Iris pigment epithelial cell (primary cell): ENCODE measurements around the gene TCEAL3.
"Not testable (repeated sequence)": the region's sequence is repeated elsewhere in the genome, so short reads cannot be mapped to it uniquely, and the experiment has no call there.

Experiments used
- DNase-seq: peaks from one replicate; pipeline ENCODE4 v3.0.0-alpha.2; 2011; ENCODE audit warnings: low read depth

Gene TCEAL3

DNA sequence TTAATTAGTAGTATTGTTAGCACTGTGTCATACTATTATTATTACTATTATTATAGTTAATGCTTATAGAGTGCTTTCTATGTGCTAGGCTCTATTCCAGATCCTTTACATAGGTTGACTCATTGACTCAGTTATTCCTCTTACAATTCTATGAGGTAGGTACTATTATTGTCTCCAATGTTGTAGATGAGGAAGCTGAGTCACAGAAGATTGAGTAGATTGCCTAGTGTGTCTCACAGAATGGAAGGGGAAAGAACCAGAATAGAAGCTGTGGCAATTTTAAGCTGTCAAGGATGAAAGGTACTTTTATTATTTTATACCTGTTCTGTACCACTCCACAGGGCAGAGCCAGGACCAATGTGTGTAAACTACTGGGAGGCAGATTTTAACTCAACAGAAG is 19.1 kb downstream of the TCEAL3 start:
- peak; percentile 47 for DNase-seq

DNA sequence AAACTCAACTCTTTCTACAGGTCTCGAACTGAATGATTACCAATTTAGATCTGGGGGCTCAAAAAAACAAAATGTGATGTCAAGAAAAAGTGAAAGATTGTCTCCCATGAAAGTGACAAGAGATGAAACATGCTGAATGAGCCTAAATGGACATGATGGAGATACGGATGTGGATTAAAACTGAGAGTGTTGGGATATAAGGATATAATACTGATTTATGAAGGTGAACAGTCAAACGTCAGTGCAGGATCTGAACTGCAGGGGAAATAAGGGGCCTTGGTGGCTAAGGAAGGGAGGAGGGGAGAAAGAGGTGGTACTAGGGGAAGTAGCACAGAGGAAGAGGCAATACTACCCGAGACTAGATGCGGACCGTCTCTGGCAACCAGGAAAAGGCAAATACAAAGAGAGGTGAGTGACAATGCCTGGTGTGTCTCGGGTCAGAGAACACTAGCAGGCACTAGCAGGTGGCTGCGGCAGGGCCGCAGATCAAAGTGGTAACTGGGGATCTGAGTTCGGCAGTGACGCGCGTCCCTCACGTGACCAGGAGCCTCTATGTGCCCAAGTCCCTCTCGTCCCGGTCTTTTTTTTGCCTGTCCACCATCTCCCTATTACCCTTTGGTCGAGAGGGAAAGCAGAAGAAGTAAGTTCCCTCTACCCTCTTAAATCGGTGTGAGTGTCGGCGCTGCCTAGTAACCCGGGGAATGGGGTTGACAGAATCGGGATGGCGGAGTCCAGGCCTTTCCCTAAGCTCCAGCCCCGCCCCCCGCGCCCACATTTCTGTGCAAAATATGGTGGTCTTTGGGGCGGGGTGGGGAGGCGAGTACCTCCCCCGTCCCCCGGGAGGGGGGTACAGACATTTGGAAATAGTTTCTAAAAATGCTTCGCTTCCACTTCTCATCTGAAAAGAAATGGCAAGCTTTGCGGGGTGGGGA is 20.9 kb downstream of the TCEAL3 start, which contains the start of gene TCEAL1:
Gene TCEAL1 (plus strand): TSS at position 590 of the 932 bp plus-strand sequence. CDS start 942 bp downstream, outside the sequence.
- DNase-seq = peak; percentile 31

DNA sequence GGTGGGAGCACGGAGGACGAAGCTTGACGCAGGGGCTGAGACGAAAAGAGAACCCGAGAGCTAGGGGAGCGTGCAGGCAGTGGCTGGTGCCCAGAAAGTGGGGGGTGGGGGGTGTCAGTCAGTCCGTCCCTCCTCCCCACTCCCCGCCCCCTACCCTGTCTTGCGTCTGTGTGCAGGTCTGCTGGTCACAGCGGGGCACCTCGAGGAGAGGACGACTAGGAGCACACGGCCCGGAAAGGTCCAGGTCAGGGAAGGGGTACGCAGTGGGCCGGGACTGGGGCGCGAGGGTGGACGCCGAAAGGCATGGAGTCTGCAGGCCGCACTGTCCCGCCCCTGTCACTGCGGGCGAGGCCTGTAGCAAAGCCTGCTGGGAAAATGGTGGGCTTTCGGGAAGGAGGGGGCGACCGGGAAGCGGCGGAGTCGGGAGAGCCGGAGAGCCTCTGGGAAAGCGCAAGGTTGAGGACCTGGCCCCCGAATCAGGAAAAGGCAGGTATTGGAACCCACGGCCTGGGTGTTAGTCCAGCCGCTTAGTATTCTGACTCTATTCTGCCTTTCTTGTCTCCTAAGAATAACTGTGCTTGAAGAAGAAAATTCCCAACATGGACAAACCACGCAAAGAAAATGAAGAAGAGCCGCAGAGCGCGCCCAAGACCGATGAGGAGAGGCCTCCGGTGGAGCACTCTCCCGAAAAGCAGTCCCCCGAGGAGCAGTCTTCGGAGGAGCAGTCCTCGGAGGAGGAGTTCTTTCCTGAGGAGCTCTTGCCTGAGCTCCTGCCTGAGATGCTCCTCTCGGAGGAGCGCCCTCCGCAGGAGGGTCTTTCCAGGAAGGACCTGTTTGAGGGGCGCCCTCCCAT is 21.8 kb downstream of the TCEAL3 start:
- peak; percentile 62 for DNase-seq

DNA sequence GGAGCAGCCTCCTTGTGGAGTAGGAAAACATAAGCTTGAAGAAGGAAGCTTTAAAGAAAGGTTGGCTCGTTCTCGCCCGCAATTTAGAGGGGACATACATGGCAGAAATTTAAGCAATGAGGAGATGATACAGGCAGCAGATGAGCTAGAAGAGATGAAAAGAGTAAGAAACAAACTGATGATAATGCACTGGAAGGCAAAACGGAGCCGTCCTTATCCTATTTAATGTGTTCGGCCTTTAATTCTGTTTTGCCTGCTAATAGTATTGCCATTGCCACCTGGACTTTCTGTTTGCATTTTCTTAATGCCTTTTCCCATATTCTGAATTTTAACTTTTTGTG is 22.4 kb downstream of the TCEAL3 start:
- no peak for DNase-seq

DNA sequence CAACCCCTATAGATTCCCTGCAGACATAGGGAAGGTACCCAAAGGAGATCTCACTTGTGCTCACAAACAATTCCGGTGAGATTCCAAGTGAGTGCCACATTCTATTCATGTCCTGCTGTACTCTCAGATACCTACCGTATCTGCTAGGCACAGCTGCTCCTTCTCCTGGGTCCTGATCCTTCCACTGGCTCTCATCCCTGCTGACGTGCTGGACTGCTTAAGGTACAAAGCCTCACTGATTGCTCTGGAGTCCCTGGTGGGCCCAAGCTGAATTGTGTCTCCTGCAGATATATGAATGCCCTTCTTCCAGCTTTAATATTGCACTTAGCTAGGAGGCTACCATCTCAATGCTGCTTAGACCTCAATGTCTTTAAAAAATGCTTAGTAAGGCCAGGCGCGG is 23.4 kb downstream of the TCEAL3 start:
- DNase-seq = no peak

DNA sequence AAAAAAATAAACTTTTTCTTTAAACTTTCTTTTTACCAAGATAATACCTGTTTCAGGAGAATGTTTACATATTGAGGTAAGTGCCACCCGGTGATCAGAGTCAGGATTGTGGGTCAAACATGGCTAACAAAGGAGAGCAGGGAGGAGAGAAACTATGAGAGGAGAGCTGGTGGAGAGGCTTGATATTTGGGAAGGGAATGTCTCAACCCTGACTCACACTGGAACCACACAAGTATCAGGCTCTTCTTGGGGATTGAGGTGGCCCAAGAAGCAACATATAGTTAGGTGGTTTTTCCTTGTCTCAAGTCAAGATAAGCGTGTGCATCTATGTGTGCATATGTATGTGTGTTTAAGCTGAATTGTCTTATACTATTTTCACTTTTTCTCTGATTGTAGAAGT is 27.7 kb downstream of the TCEAL3 start:
- DNase-seq = no peak

DNA sequence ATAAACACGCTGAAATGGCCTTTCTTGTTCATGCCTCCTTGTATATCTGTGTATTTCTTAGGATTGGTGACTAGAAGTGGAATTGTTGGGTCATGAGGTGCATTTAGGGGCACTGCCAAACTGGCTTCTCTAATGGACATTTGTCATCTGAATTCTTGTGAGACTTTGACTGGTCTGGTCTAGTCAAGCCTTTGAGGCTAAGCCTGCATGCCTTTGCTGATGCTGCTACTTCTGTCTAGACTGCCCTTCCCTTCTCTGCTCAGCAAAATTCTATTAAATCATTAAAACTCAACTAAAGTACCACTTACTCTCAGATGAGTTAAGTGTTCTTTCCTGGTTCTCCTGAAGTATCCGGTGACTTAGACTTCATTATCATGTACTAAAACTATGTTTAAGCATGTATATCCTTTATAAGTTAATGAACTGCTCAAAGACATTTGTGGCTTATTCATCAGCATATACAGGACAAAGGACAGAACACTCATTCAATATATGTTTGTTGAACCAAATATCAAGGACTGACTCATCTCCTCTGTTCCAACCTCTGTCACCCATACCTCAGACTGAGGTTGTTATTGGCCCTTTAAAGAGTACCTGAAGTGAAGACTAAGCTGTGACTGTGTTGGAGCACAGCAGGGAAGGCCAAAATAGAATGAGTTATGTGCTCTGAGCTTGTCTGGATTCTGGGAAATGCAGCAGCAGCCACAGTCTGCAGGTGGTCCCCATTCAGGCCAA is 30.0 kb downstream of the TCEAL3 start:
- no peak for DNase-seq

DNA sequence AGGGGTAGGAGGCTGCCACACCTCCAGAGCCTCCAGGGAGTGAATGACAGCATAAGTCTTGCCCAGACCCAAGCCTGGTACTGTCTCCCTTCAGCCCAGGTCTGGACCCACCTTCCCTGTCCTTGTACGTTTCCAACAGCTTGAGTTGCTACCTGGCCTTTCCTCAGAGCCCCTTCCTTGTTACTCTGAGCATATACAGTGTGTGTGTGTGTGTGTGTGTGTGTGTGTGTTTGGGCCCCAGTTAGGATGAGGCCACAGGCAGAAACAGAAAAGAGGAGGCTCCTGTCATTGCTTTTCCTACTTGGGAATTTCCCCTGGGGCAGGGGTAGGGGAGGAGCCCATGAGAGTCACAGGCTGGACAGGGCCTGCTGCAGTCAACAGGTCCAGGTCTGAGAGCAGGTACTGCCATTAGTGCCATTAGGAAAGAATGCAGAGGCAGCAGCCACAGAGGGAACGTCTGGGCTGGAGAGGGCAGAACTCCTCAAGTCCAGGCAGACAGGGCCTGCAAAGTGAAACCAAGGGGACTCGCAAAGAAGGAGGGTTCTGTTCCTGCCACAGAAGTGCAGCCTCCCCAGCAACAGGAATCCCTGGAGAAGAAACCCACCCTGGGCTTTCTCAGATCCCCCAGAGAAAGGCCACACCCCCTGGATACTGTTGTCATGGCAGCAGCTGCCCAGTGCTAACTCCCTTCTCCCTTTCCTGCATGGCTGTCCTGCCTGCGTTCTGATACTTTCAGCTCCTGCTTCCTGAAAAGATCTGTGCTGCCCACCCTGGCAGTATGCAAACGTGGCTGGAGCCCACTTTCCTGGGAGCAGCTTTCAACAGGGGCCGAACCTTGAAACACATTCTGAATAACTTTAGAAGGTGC is 30.9 kb downstream of the TCEAL3 start:
- DNase-seq = not testable (repeated sequence)

DNA sequence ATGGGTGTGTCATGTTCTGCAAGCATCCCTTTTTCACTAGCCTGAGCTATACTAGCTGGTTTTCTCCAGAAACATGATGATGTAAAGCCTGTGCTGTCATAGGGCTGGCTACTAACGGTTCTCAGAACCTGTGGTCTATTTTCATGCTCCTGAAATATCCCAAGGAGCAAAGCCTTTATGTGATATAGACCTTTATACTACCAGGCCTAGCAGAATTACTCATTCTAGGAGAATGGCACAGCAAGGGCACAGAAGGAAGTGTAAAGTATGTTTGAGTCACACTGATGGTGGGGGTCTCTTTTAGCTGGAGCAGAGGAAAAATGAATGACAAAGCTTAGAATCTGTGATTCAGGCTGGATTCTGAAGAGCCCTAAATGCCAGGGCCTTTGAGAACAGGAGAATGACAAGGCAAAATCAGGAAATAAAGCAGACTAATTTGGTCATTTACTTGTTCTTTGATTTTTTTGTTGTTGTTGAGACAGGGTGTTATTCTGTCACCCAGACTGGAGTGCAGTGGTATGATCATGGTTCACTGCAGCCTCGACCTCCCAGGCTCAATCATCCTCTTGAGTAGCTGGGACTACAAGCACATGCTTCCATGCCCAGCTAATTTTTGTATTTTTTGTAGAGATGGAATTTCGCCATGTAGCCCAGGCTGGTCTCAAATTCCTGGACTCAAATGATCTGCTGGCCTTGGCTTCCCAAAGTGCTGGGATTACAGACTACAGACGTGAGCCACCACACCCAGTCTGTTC is 32.8 kb downstream of the TCEAL3 start:
- DNase-seq = peak; percentile 53

DNA sequence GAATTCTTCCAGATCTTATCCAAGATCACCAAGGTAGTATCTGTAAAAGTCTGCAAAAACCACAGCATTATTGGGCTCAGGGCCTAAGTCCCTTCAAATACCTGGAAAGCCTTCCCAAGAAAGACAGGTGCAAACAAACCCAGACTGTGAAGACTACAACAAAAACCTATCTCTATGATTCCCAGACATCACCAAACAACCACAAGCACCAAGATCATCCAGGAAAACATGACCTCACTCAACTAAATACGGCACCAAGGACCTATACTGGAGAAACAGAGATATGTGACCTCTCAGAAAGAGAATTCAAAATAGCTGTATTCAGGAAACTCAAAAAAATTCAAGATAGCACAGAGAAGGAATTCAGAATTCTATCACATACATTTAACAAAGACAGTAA is 36.4 kb downstream of the TCEAL3 start:
- no peak for DNase-seq

DNA sequence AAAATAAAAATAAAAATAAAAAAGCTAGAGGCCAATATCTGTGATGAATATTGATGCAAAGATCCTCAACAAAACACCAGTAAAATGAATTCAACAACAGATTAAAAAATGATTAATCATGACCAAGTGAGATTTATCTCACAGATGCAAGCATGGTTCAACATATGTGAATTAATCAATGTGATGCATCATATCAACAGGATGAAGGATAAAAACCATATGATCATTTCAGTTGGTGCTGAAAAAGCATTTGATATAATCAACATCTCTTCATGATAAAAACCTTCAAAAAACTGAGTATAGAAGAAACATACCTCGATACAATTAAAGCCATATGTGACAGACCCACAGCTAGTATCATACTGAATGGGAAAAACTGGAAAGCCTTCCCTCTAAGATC is 39.9 kb downstream of the TCEAL3 start:
- no peak for DNase-seq

DNA sequence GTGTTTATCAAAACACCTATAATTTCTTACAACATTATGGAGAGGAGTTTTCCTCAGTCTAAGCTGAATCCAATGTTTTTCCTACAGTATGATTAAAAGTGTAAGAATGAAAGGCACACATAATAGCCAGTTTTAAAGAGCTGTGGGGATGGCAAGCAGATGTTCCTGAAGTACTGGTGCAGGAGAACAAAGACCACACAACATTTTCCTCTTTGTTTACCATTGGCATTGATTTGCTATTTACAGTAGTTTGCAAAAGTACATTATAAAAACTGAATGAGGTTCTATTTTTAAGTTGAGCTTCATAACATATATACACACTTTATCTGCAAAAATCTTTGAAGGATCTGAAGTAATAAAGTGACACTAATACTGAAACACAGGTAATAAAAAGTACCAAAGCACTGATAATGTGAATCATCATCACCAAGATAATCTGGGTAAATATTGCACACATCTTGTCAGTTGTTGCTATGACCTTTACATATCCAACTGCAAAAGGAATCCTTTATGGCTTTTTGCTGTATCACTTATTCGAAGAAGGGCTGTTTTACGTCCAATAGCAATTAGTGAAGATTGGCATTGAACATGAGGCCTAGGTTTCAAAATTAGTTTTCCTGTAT is 43.5 kb downstream of the TCEAL3 start:
- no peak for DNase-seq

DNA sequence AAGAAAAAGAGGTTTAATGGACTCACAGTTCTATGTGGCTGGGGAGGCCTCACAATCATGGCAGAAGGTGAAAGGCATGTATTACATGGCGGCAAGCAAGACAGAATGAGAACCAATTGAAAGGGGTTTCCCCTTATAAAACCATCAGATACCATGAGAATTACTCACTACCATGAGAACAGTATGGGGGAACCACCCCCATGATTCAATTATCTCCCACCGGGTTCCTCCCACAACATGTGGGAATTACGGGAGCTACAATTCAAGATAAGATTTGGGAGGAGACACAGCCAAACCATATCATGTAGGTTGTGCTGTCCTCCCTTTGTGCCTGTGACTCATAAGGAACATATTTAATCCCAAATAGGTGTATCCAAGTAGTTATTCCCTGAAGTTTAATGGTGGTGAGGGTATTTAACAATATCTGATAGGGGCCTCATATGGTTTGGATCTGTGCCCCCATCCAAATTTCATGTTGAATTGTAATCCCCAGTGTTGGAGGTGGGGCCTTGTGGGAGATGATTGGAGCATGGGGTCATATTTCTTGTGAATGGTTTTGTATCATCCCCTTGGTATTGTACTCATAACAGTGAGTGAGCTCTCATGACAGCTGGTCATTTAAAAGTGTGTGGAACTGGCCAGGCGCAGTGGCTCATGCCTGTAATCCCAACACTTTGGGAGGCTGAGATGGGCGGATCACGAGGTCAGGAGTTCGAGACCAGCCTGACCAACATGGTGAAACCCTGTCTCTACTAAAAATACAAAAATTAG is 47.7 kb downstream of the TCEAL3 start:
- not testable (repeated sequence) for DNase-seq

DNA sequence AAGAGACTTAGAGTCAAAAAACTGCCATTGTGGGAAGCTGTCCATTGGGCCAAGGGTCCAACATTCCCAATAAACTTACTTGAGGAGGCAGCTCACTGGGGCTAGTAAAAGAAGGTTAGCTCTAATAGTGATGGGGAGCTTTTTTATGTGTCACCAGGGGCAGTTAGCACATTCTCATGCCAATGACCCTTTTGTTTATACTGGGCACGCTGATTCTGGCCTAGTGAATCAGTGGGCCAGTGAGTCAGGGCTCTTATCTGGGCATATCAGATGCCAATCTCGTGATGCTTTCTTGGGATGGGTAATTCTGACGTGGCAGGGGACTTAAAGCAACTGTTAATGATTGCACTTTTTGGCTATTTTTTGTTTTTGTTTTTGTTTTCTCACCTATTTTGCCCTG is 48.9 kb downstream of the TCEAL3 start:
- DNase-seq = peak; percentile 58

DNA sequence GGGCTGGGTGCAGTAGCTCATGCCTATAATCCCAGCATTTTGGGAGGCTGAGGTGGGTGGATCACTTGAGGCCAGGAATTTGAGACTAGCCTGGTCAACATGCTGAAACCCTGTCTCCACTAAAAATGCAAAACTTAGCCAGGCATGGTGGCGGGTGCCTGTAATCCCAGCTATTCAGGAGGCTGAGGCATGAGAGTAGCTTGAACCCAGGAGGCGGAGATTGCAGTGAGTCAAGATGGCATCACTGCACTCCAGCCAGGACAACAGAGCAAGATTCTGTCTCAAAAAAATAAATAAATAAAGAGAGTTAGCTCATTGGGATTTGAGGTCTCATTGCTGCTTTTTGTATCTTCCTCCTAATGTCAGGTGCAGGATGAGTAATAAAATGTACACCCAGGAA is 49.3 kb downstream of the TCEAL3 start:
- DNase-seq = not testable (repeated sequence)

DNA sequence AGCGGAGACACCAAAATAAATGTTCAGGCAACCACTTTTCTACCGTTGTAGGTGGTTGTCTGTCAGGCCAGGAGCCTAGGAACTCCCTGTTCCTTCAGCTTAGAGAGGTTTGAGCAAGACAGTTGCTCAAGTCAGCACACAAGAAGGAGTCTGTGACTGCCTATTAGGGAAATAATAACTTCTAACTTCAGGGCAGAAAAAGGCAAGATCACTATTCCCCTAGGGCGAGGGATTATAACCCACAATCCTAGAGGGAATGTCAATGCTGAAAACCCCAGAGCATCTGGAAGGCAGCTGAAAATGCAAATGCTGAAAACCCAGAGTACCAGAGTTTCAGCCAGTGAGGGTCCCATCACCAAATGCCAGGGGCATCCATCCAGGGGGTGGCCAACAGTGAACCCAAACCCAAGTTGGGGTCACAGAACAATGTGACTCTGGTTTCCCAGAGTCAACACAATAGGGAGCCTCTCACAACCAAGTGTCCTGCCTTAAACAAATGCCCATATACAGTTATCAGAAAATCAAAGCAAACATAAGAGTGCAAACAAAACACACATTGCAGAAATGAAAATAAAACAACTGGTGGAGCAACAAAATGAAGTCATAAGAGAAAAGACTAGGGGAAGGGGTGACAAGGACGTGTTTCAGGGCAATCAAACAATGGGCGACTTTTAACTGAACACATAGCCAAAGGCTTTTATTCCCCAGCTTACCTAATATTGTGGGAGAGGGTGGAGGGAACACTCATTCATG is 51.1 kb downstream of the TCEAL3 start:
- DNase-seq = no peak

DNA sequence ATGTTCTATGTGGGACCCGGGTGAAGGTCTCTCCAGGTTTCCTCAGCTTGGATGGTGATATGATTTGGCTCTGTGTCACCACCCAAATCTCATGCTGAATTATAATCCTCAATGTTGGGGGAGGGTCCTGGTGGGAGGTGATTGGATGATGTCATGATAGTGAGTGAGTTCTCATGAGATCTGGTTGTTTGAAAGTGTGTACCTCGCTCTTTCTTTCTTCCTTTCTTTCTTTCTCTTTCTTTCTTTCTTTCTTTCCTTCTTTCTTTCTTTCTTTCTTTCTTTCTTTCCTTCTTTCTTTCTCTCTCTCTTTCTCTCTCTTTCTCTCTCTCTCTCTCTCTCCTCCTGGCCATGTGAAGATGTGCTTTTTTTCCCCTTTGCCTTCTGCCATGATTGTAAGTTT is 51.7 kb downstream of the TCEAL3 start:
- not testable (repeated sequence) for DNase-seq
